HG02885 (cell line): Measurements from ENCODE around the gene SLC12A4.
"Not testable (repeated sequence)": the region's sequence is repeated elsewhere in the genome, so short reads cannot be mapped to it uniquely, and the experiment has no call there.

Experiments used
- ATAC-seq: cut with Tn5 transposase; IDR thresholded peaks from one replicate; pipeline ENCODE4 v1.9.1; 2021; ENCODE audit warnings: mild to moderate bottlenecking; ENCODE audit not compliant: unreplicated experiment, poor library complexity

Gene SLC12A4

DNA sequence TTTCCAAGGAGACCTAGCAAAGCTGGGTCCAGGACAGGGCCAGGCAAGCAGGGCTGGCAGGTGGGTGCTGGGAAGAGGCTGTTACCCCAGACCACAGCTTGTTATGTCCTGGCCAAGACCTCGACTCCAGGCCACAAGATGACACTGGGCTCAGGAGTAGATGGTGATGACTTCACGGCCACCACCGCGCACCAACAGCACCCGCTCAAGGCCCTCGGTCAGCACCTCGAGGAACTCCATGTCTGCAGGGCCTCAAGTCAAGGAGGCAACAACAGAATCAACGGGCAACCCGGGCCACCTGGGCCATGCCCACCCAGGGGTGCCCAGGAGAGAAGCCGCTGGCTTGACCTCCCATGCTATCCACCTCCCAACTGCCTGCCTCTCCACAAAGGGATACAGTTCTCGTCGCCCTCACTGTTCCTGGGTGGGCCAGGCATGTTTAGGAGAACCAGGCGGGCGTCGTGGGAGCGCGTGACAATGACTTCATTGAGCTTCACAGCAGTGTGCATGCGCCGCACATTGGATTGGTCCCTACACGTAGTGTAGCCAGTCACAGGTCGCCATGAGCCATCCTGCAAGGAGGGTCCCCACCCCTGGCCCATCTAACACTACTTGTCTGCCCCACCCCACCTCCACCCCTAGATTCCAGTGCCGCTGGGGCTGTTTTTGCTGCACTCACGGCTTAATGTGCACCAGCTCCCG, 23.6 kb downstream of the SLC12A4 start:
- ATAC-seq: no peak

DNA sequence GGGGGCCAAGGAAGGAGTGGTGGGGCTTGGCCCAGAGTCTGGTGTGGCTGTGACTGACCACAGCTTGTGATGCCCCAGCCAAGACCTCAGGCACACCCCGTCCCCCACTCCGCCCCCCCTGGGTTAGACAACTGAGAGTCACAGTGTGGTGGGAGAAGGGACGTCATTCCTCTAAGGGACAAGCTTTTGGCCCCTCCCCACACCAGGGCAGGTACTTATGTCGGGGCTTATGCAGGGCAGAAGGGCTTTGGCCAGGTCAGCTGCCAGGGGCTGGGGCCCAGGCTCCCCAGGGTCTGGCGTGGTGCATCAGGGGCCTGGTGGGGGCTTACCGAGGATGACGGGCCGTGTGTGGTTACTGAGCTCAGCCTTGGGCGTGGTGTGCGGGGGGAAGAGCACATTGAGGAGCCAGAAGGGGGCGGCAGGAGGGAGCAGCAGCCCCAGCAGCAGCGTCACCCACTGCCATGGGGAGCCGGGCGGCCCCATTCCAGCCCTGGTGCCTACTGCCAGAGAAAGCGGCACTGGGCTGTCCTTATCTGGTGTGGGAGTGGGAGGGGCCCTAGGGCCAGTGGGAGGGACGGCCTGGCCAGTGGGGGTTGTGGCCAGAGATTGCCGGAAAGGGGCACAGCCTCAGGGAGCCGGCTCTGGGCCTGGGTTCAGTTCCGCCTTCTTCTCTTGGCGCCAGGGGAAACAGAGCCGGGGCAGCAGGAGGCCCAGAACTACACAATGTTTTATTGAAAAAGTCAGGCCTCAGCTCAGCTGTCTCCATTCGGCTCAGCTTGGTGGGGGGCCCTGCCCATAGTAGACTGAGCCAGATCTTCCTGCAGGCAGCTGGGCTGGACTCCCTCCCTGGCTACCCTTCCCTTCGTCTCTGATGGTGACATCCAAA, 24.6 kb downstream of the SLC12A4 start, which contains the start of gene LCAT:
LCAT (minus strand) TSS at position 502 of the 886 bp plus-strand sequence; CDS start at position 483, 19 bp downstream.
- no peak for ATAC-seq

DNA sequence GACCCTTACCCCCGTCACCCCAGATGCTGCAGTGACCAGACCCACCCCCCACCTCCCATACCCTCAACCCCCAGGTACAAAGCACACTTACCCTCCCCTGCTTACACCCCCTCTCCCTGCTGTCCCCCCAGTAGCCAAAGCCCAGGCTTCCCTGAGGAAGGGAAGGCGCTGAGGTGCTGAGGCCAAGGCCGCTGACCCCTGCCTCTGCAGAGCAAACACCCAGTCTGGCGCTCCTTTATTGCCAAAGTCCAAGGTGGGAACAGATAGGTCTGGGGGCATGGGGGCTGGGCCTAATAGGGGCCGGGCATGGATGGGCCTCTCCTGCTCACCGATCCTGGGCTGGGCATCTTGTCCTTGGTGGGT, 25.2 kb downstream of the SLC12A4 start:
- ATAC-seq: no peak

DNA sequence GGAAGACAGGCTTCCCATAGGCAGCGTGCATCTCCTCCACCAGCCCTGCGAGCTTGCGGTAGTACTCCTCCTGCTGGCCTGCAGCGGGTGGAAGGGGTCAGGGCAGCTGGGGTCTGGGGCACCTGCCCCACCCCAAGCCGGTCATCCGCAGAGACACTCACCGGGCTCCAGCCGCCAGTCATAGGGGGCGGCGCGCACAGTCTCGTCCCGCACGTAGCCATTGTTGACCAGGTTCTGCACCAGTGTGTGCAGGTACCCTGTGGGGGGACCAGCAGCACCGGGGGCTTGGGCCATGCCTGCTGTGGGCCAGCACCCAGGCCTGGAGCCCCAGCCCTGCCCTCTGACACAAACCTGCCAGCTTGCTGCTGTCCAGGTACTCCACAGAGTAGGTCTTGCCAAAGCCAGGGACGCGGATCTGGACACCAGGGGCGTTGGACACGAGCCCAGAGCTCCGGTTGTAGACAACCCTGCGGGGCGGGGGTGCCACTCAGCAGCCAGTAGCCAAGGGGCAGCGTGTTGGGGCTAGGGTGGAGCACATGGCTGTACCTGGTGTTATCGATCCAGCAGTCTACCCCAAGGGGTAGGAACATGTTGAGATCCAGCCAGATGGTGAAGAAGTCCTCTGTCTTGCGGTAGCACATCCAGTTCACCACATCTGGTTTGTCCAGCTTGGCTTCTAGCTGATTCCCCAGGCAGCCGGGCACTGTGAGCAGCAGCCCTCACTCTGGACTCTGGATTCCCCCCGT, 25.8 kb downstream of the SLC12A4 start:
- no peak for ATAC-seq

DNA sequence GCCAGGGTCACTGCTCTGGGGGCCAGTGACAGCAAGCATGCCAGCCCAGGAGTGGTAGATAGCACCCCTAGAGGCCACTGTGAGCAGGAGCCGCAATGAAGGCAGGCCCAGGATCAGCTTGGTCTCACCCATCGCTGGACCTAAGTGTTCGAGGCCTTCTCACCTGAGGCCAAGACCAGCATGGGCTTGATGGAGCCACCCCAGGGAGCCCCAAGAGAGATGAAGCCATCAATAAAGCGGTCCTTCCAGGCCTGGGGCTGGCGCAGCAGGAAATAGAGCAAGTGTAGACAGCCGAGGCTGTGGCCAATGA, 26.3 kb downstream of the SLC12A4 start:
- no peak for ATAC-seq

DNA sequence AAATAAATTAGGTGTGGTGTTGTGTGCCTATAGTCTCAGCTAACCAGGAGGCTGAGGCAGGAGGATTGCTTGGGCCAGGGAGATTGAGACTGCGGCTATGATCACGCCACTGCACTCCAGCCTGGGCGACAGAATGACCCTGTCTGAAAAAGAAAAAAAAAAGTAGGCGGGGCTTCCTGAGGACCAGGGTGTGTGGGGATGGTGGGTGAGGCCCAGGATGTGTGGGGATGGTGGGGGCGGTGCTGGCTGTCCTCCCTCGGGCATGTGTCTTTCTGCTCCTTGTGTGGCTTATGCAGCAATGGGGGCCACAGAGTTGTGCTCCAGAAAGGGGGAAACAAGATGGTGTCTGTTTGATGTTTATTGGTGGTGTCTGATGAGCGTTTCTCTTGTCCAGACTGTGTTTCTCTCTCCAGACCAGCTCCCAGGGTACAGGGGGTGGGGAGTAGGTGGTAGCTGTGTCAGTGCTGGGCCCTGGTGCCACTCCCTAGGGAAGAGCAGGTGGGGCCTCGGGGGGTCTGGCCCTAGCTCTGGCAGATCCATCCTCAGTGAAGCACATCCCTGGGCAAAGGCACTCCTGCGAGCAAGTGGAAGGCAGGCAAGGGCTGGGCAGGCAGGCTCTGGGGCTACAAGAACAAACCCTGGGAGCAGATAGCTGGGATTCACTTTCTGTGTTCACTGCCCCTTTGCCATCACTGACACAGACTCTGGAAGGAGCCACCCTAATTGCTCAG, 26.8 kb downstream of the SLC12A4 start:
- no peak for ATAC-seq

DNA sequence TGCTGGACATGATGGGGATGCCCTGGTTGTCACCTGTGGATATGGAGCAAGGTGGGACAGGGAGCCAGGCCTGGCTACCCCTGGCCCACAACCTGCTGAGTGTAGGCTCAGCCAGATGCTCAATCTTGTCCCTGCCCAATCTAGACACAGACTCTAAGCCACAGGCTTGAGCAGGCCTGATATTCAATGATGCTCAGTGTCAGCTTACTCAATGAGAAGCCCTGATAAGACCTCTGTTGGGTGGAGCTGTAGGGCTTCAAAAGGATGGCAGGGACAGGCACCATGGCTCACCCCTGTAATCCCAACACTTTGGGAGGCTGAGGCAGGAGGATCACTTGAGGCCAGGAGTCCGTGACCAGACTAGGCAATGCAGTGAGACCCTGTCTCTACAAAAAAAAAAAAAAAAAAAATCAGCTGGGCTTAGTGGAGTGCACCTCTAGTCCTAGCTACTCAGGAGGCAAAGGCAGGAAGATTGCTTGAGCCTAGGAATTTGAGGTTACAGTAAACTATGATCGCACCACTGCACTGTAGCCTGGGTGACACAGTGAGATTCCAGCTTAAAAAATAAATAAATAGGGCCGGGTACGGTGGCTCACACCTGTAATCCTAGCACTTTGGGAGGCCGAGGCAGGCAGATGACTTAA, 27.9 kb downstream of the SLC12A4 start:
- no peak for ATAC-seq

DNA sequence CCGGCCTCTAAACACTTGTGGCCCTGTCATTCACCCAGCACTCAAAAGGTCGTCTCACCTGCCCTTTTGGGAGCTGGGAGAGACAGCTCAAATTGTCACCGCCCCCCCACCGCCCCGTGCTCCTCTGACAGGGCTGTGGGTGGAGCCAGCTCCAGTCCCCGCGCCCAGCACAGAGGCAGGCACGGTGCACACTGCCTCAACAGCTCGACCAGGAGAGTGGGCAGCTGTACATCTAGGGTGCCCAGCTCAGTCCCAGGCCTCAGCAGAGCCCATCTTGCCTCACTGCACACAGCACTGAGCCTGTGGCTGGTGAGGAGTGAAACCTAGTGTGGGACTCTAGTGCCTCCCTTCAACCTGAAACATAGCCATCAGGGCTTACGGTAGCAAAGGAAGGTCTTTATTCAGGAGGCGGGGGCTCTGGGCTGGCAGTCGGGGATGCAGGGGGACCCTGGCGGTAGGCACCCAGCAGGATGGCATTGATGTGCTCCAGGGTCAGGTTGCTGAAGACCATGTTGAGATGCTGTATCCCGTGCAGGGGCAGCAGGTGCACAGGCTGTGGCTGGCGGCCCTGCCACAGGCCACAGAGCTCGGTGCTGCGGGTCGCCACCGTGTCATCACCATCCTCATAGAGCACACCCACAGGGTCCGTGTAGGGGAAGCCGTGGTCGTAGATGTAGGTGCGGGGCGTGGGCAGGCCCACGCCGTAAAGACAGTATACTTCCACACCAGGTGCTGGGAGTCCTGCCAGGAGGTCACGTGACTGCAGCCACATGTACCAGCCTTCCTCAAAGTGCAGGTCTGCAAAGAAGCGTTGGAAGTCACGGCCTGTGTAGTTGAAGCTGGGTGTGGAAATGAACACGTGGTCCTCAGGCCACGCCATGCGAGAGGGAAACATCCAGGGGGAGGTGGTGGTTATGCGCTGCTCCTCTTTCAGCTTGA, 28.7 kb downstream of the SLC12A4 start:
- no peak for ATAC-seq

DNA sequence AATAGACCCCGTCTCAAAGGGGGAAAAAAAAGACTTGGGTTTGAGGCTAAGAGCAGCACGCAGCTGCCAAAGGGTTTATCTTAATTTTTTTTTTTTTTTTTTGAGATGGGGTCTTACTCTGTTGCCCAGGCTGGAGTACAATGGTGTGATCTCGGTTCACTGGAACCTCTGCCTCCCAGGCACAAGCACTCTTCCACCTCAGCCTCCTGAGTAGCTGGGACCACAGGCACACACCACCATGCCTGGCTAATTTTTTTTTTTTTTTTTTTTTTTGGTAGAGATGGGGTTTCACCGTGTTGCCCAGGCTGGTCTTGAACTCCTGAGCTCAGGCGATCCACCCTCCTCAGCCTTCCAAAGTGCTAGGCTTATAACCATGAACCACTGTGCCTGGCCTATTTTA, 30.7 kb downstream of the SLC12A4 start:
- ATAC-seq: not testable (repeated sequence)

DNA sequence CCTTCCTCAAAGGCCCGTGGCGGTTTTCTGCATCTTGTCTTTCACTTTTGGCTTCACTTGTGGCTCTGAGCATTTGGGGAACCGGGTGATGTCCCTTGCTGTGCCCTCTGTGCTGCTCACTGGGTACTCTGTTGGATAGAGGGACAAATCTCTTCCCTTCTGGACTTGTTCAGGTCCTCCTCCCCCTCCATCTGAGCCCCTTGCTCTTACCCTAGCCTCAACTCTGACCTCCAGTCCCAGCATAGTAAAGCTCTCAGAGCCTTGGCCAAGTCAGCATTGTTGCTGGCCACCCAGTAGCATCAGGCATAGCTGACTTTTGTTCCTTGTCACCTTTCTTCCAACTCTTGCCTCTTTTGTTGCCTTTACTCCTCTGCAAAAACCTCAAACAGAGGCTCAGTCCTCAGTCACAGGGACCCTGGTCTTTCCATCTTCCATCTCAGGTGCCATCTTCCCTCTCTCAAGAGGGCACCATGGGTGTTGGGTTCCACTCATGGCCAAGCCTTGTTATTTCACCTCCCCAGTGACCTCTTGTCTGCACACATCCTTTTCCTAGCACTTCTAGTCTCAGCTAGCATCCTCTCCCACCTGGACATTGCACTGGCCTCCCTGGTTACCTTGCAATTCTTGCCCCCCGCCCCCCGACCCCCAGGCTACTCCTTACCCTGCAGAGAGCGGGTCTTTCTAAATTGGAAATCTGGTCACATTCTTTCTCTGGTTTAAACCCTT, 31.4 kb downstream of the SLC12A4 start:
- peak; percentile 52 for ATAC-seq

DNA sequence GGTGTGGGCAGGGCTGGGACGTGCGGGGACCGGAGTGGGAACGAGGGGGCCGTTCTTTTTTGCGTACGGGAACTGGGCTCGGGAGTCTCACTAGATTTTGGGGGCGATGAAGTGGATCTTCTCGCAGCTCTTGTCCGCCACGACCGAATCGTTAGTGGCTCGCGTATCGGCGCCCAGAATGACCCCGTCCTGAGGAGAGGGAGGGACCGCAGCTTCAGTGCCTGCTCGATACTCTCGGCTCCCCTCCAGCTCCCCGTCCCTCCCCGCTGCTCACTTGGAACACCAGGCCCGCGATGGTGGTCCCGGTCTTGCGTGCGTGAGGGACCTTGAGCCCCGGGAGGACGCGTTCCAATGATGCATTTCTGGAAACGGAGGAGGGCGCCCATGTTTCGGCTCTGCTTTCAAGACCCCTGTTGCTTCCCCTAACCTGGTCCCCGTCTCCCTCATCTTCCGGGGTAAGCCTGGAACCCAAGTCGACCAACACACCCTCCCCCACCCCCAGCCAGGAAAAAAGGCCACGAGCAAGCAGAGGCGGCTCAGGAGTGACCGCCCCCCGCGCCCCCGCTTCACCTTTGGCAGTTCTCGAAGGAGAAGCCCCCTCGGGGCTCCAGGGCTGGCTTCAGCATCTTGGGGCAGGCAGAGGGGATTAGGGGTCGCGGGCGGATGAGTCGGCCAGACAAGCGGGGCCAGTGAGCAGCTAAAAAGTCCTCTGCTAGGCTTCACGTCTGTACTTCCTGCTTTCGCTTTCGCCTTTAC, 32.1 kb downstream of the SLC12A4 start, which contains the start of gene PSMB10:
PSMB10 (minus strand) TSS at position 727 of the 756 bp plus-strand sequence; CDS start at position 626, 101 bp downstream.
- ATAC-seq: peak; percentile 0

DNA sequence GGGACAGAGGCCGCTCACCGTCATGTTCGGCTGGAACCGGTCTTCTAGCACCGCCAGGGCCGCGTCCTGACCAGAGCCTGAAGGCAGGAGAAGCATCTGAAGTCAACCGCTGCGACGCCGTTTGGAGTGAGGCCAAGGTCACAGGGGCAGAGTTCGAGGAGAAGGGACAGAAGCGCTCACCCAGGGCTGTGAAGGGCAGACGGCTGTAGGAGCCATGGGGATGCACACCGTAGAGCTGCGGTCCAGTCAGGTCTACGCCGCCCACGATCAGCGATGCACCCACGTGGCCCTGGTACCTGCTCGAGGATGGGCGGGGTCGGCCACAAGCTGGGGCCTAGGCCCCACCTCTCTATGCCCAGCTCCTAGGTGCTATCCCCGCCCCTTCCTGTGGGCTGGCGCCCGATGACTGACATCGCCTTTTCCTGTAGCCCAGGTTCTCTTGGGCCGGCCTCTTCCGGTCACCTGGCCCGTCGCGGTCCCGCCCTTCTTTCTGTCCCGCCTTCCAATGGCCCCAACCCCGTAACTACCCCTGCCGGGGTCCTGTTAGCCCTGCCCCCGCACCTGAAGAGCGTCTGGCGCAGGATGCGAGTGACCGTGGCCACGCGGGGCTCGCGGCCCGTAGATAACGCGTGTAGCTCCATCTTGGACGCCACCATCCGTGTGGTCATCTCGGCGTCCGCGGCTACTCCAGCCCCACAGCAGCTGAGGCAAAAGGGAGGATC, 32.9 kb downstream of the SLC12A4 start:
- ATAC-seq: peak; percentile 92

DNA sequence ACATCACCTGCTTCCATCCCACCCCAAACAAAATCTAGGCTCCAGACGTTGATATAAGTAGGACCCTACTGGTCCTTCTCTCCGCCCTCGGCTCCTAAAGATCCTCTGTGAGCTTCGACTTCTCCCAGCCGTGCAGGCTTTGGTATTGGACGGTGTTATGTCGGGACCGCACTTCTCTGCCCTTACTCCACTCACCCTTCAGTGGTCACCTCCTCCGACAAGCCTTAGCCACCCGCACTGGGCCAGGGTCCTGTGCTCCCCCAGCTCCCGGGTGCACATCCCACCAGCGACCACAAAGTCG, 33.4 kb downstream of the SLC12A4 start:
- ATAC-seq: no peak

DNA sequence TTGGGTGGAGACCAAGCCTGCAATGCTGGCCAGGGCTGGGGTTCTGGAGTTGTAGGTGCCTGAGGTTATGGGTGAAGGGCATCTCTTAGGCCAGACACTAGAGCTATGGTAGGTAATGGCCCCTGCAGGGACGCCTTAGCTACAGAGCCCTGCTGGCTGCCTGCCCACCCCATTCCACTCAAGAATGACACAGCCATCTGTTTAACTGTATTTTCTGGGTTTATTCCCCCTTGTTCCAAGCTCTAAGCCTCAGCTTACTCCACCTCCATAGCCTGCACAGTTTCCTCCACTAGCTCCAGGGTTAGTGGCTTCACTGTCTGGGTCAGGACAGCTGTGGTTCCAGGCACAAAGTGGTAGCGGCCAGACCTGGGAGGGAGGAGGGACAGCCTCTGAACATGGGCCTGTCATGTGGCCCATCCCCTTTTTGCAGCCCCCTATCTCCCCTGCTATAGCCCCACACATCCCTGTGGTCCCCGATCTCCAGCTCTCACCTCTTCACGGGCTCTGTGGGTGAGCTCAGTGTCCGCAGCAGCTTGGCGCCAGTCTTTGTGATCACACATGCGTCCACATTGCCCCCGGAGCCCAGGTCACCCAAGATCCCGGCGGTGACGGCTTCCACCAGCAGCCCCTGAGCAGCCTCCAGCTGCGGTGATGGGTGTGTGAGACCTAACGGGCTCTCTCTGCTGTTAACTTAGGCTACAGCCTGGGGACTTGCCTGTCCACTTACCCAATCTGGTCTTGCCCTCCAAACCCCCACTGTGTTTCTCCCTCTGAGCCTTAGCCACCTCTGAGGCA, 33.9 kb downstream of the SLC12A4 start:
- no peak for ATAC-seq

DNA sequence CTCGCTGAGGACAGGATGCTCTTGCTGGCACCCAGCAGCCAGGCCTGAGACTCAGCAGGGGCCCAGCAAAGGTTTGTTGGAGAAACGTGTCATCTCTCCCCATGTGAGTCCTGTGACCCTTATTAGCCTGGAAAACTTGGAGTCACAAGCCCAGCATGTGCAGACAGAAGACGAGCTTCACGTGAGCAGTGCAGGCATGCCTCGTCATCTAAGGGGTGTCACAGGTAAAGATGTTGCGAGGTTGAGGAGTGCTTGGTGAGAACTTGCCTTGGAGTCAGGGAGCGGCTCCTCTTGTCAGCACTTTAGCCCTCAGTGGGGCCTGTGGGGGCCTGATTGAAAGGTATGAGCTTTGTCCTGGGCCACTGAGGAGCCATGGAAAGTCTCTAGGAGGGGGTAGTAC, 34.6 kb downstream of the SLC12A4 start:
- ATAC-seq: no peak

DNA sequence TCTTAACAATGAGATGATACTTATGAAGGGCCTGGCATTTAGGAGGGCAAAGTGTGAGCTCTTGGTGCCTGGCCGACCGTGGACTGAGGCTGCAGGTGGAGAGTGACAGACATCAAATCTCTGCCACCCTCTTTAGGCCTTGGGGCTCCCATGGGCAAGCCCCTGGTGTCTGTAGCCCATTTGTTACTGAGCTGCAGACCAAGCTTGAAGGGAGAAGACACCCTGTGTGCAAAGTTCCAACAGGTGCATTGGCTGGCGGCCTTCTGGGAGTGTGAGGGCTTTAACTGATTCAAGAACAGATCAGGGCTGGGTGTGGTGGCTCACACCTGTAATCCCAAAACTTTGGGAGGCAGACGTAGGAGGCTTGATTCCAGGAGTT, 36.0 kb downstream of the SLC12A4 start:
- no peak for ATAC-seq
